ENCODE measurements around the gene DPEP2. TPM values are rescaled to one million over a fixed set of nuclear protein-coding genes. Genes with fewer than 3 reads are reported as not detected.

Gene DPEP2
- total RNA-seq, 1 experiment from 2014 or later, result not detected

GRCh38 chr16:67962135-67962534 lies 37.1 kb downstream of the DPEP2 start:
- DNase-seq, result no peak
- Histone ChIP-seq H3K36me3 (replicated peaks; ENCODE audit: control insufficient read depth, insufficient read depth, low read length) (peaks cover 44% of the 10 kb centered on the region), H3K4me3 (ENCODE audit: insufficient read depth, low read depth, low read length) (no peak overlapping the region), H3K27me3 (ENCODE audit: control insufficient read depth, insufficient read depth, low read length) (no peaks in the 10 kb centered on the region)

- DNase-seq, result no peak
- Histone ChIP-seq H3K4me3 (ENCODE audit: insufficient read depth, low read depth, low read length) (no peak overlapping the region), H3K27me3 (ENCODE audit: control insufficient read depth, insufficient read depth, low read length) (no peaks in the 10 kb centered on the region), H3K36me3 (replicated peaks; ENCODE audit: control insufficient read depth, insufficient read depth, low read length) (peaks cover 44% of the 10 kb centered on the region)
These were observed 37.7 kb downstream of the DPEP2 start for GRCh38 chr16:67961551-67961957.

- DNase-seq, result no peak
- no peaks in the 10 kb centered on the region for H3K27me3 ChIP-seq (ENCODE audit: control insufficient read depth, insufficient read depth, low read length)
These were observed 39.6 kb downstream of the DPEP2 start for GRCh38 chr16:67959536-67960329.

GRCh38 chr16:67957622-67958021 lies 41.7 kb downstream of the DPEP2 start:
- peaks cover 52% of the 10 kb centered on the region for H3K36me3 ChIP-seq (replicated peaks; ENCODE audit: control insufficient read depth, insufficient read depth, low read length)
- H3K4me3 ChIP-seq (ENCODE audit: insufficient read depth, low read depth, low read length), result no peak overlapping the region
- H3K27me3 ChIP-seq (ENCODE audit: control insufficient read depth, insufficient read depth, low read length), result no peaks in the 10 kb centered on the region
- no peak for DNase-seq

More at GRCh38 chr16:67959536-67960329, 39.6 kb downstream of the DPEP2 start:
- peaks cover 49% of the 10 kb centered on the region for H3K36me3 ChIP-seq (replicated peaks; ENCODE audit: control insufficient read depth, insufficient read depth, low read length)
- no peak overlapping the region for H3K4me3 ChIP-seq (ENCODE audit: insufficient read depth, low read depth, low read length)

- Histone ChIP-seq H3K36me3 (replicated peaks; ENCODE audit: control insufficient read depth, insufficient read depth, low read length) (peaks cover 50% of the 10 kb centered on the region), H3K27me3 (ENCODE audit: control insufficient read depth, insufficient read depth, low read length) (no peaks in the 10 kb centered on the region), H3K4me3 (ENCODE audit: insufficient read depth, low read depth, low read length) (no peak overlapping the region)
- no peak for DNase-seq
These were observed 44.7 kb downstream of the DPEP2 start for GRCh38 chr16:67954421-67955196.

GRCh38 chr16:67953641-67954375 lies 45.5 kb downstream of the DPEP2 start:
- Histone ChIP-seq H3K27me3 (ENCODE audit: control insufficient read depth, insufficient read depth, low read length) (no peaks in the 10 kb centered on the region), H3K4me3 (ENCODE audit: insufficient read depth, low read depth, low read length) (no peak overlapping the region)
- no peak for DNase-seq

GRCh38 chr16:67951485-67951884 lies 47.8 kb downstream of the DPEP2 start:
- H3K27me3 ChIP-seq (ENCODE audit: control insufficient read depth, insufficient read depth, low read length), result no peaks in the 10 kb centered on the region
- no peak for DNase-seq
- no peak overlapping the region for H3K4me3 ChIP-seq (ENCODE audit: insufficient read depth, low read depth, low read length)
- peaks cover 51% of the 10 kb centered on the region for H3K36me3 ChIP-seq (replicated peaks; ENCODE audit: control insufficient read depth, insufficient read depth, low read length)

More at GRCh38 chr16:67953641-67954375, 45.5 kb downstream of the DPEP2 start:
- H3K36me3 ChIP-seq (replicated peaks; ENCODE audit: control insufficient read depth, insufficient read depth, low read length), result peaks cover 50% of the 10 kb centered on the region

GRCh38 chr16:67950335-67950843 lies 48.9 kb downstream of the DPEP2 start:
- Histone ChIP-seq H3K36me3 (replicated peaks; ENCODE audit: control insufficient read depth, insufficient read depth, low read length) (peaks cover 59% of the 10 kb centered on the region), H3K27me3 (ENCODE audit: control insufficient read depth, insufficient read depth, low read length) (no peaks in the 10 kb centered on the region), H3K4me3 (ENCODE audit: insufficient read depth, low read depth, low read length) (no peak overlapping the region)
- DNase-seq, result no peak

- Histone ChIP-seq H3K36me3 (replicated peaks; ENCODE audit: control insufficient read depth, insufficient read depth, low read length) (peaks cover 58% of the 10 kb centered on the region), H3K4me3 (ENCODE audit: insufficient read depth, low read depth, low read length) (no peak overlapping the region), H3K27me3 (ENCODE audit: control insufficient read depth, insufficient read depth, low read length) (no peaks in the 10 kb centered on the region)
- DNase-seq, result no peak
These were observed 49.6 kb downstream of the DPEP2 start for GRCh38 chr16:67949645-67950044.

GRCh38 chr16:67948015-67948414 lies 51.3 kb downstream of the DPEP2 start:
- Histone ChIP-seq H3K27me3 (ENCODE audit: control insufficient read depth, insufficient read depth, low read length) (no peaks in the 10 kb centered on the region), H3K4me3 (ENCODE audit: insufficient read depth, low read depth, low read length) (no peak overlapping the region), H3K36me3 (replicated peaks; ENCODE audit: control insufficient read depth, insufficient read depth, low read length) (peaks cover 49% of the 10 kb centered on the region)
- no peak for DNase-seq

GRCh38 chr16:67946966-67947558 lies 52.2 kb downstream of the DPEP2 start:
- Histone ChIP-seq H3K27me3 (ENCODE audit: control insufficient read depth, insufficient read depth, low read length) (no peaks in the 10 kb centered on the region), H3K4me3 (ENCODE audit: insufficient read depth, low read depth, low read length) (no peak overlapping the region), H3K36me3 (replicated peaks; ENCODE audit: control insufficient read depth, insufficient read depth, low read length) (peaks cover 49% of the 10 kb centered on the region)
- no peak for DNase-seq

- peaks cover 41% of the 10 kb centered on the region for H3K36me3 ChIP-seq (replicated peaks; ENCODE audit: control insufficient read depth, insufficient read depth, low read length)
- H3K4me3 ChIP-seq (ENCODE audit: insufficient read depth, low read depth, low read length), result no peak overlapping the region
- DNase-seq, result no peak
- H3K27me3 ChIP-seq (ENCODE audit: control insufficient read depth, insufficient read depth, low read length), result no peaks in the 10 kb centered on the region
These were observed 53.1 kb downstream of the DPEP2 start for GRCh38 chr16:67946128-67946569.

GRCh38 chr16:67945392-67945933 lies 53.8 kb downstream of the DPEP2 start:
- no peak for DNase-seq
- peaks cover 35% of the 10 kb centered on the region for H3K36me3 ChIP-seq (replicated peaks; ENCODE audit: control insufficient read depth, insufficient read depth, low read length)
- H3K4me3 ChIP-seq (ENCODE audit: insufficient read depth, low read depth, low read length), result no peak overlapping the region
- H3K27me3 ChIP-seq (ENCODE audit: control insufficient read depth, insufficient read depth, low read length), result no peaks in the 10 kb centered on the region
